A549 (cell line): ENCODE data around the gene KCNQ1. TPM values are rescaled to one million over a fixed set of nuclear protein-coding genes. Genes with fewer than 3 reads are reported as not detected.

Experiments
- ATAC-seq, 2 experiments: fragments of 200-7000 bp in 1 of 2; fragments of >200 bp in 1 of 2; cut with Nextera tagmentation in 1 of 2; cut with Tn5 transposase in 1 of 2; 3 replicates each; pipeline versions ENCODE4 v1.8.0 to v1.9.1; 2018 to 2020; ENCODE audit warnings: mild to moderate bottlenecking in 1 of 2, moderate library complexity in 1 of 2
- CTCF ChIA-PET: fragments of 300-600 bp; sonication (Branson Sonifier 250); formaldehyde crosslinking; extraction: SDS; loops from one replicate; lab custom pipeline; 2021; ENCODE audit warnings: antibody characterized with exemption, inconsistent platforms; lab: Yijun Ruan, JAX
- POLR2A ChIA-PET: fragments of 350-600 bp; formaldehyde crosslinking; extraction: SDS; loops from one replicate; lab custom pipeline; 2021; ENCODE audit warnings: antibody characterized with exemption, inconsistent platforms; lab: Yijun Ruan, JAX
- DNase-seq, 2 experiments: peaks; one replicate each; pipeline versions ENCODE4 v3.0.0 to v3.0.0-alpha.2; 2011 to 2016; ENCODE audit warnings: low read depth in 1 of 2, low spot score in 1 of 2
- FAIRE-seq: peaks from 2 replicates; lab custom pipeline; 2011; peaks lifted over from hg19 to GRCh38; lab: Jason Lieb, UNC
- H3K27ac ChIP-seq, 2 experiments: fragments of >200 bp; sonication (Bioruptor Twin); formaldehyde crosslinking; 3 replicates each; pipeline ENCODE4 v1.5.1; 2016 to 2017
- H3K4me1 ChIP-seq: fragments of >200 bp; sonication (Bioruptor Twin); formaldehyde crosslinking; 3 replicates; pipeline ENCODE4 v1.6.1; 2016
- H3K4me2 ChIP-seq: fragments of >200 bp; sonication (Bioruptor Twin); formaldehyde crosslinking; 3 replicates; pipeline ENCODE4 v1.6.1; 2016
- H3K4me3 ChIP-seq: fragments of >200 bp; sonication (Bioruptor Twin); formaldehyde crosslinking; 3 replicates; pipeline ENCODE4 v1.5.1; 2016
- H3K9me3 ChIP-seq: fragments of >200 bp; sonication (Bioruptor Twin); formaldehyde crosslinking; 3 replicates; pipeline ENCODE4 v1.6.1; 2016
- BHLHE40 ChIP-seq: IDR thresholded peaks from 2 replicates; pipeline ENCODE4 v1.6.1; 2012; ENCODE audit warnings: low read depth, low read length, inconsistent platforms
- E2F6 ChIP-seq: IDR thresholded peaks from 2 replicates; pipeline ENCODE4 v1.6.1; 2012; ENCODE audit warnings: low read depth, borderline replicate concordance
- EHF ChIP-seq: fragments of 250-450 bp; sonication (Bioruptor Pico); IDR thresholded peaks from 2 replicates; pipeline ENCODE4 v1.5.0; 2020; ENCODE audit warnings: mild to moderate bottlenecking
- ESRRA ChIP-seq: fragments of 150-350 bp; IDR thresholded peaks from 2 replicates; pipeline ENCODE4 v1.6.1; 2014; ENCODE audit warnings: mild to moderate bottlenecking, low read length, borderline replicate concordance
- FOSB ChIP-seq: fragments of 250-450 bp; sonication (Bioruptor Pico); IDR thresholded peaks from 2 replicates; pipeline ENCODE4 v1.5.0; 2020; ENCODE audit warnings: mild to moderate bottlenecking, moderate library complexity
- HDAC2 ChIP-seq: fragments of 200-600 bp; sonication (generic); IDR thresholded peaks from 2 replicates; pipeline ENCODE4 v1.6.1; 2016
- HEYL ChIP-seq: fragments of 250-450 bp; sonication (Bioruptor Pico); IDR thresholded peaks from 2 replicates; pipeline ENCODE4 v1.8.0; 2021; ENCODE audit warnings: mild to moderate bottlenecking, moderate library complexity
- HOXA7 ChIP-seq: fragments of 250-450 bp; sonication (Bioruptor Pico); IDR thresholded peaks from 2 replicates; pipeline ENCODE4 v1.5.0; 2020; ENCODE audit warnings: mild to moderate bottlenecking, moderate library complexity
- HOXB5 ChIP-seq: fragments of 250-450 bp; sonication (Bioruptor Pico); IDR thresholded peaks from 2 replicates; pipeline ENCODE4 v1.5.0; 2020; ENCODE audit warnings: mild to moderate bottlenecking, moderate library complexity
- JUN ChIP-seq, 2 experiments: fragments of >200 bp; sonication (Bioruptor Twin); formaldehyde crosslinking; IDR thresholded peaks; 2 replicates in 1 of 2; 3 replicates in 1 of 2; pipeline ENCODE4 v1.6.1; 2016 to 2017
- NPAS2 ChIP-seq: fragments of 250-450 bp; sonication (Bioruptor Pico); IDR thresholded peaks from 2 replicates; pipeline ENCODE4 v1.8.0; 2022; ENCODE audit warnings: mild to moderate bottlenecking, moderate library complexity, borderline replicate concordance
- NR3C1 ChIP-seq: fragments of >200 bp; sonication (Bioruptor Twin); formaldehyde crosslinking; IDR thresholded peaks from 3 replicates; pipeline ENCODE4 v1.6.1; 2017
- RAD21 ChIP-seq, 2 experiments: fragments of >200 bp in 1 of 2; sonication (Bioruptor Twin) in 1 of 2; formaldehyde crosslinking in 1 of 2; IDR thresholded peaks in 1 of 2; conservative IDR thresholded peaks in 1 of 2; 2 replicates in 1 of 2; 3 replicates in 1 of 2; pipeline ENCODE4 v1.6.1; 2012 to 2018; ENCODE audit warnings: inconsistent platforms in 1 of 2
- REST ChIP-seq: fragments of 200-600 bp; sonication (generic); IDR thresholded peaks from 2 replicates; pipeline ENCODE4 v1.6.1; 2016; ENCODE audit warnings: antibody characterized with exemption, mild to moderate bottlenecking, moderate library complexity
- SMC3 ChIP-seq: fragments of >200 bp; sonication (Bioruptor Twin); formaldehyde crosslinking; IDR thresholded peaks from 3 replicates; pipeline ENCODE4 v1.6.1; 2018; ENCODE audit warnings: inconsistent platforms
- WGBS: methylation state at CpG from one replicate; pipeline ENCODE4 v1.1.6; 2017; ENCODE audit errors: missing lambda C conversion rate; 5-methylcytosine and 5-hydroxymethylcytosine counted together
- polyA plus RNA-seq, 4 experiments: library from polyadenylated mRNA; depleted of rRNA in 3 of 4; stranded (reverse); fragments of >200 nt; fragmentation: RNase III in 1 of 4; extraction: RNeasy Plus Mini Kit Qiagen cat#74134 plus additional on column Dnase treatment in 1 of 4; gene quantifications; 2 replicates in 3 of 4; 3 replicates in 1 of 4; pipeline ENCODE4 v1.2.3, GENCODE V29; 2011 to 2017
- TF ChIP-seq, protein P1 (sequence below): fragments of >200 bp; sonication (Bioruptor Twin); formaldehyde crosslinking; IDR thresholded peaks from 3 replicates; pipeline ENCODE4 v1.5.1; 2016
- TF ChIP-seq, protein P2 (sequence below): fragments of >200 bp; sonication (Bioruptor Twin); formaldehyde crosslinking; IDR thresholded peaks from 3 replicates; pipeline ENCODE4 v1.6.1; 2016

Gene KCNQ1
- polyA plus RNA-seq, 2 of the 4 experiments (the other 2 are of a cell fraction), result 0.14 to 0.17 TPM

DNA sequence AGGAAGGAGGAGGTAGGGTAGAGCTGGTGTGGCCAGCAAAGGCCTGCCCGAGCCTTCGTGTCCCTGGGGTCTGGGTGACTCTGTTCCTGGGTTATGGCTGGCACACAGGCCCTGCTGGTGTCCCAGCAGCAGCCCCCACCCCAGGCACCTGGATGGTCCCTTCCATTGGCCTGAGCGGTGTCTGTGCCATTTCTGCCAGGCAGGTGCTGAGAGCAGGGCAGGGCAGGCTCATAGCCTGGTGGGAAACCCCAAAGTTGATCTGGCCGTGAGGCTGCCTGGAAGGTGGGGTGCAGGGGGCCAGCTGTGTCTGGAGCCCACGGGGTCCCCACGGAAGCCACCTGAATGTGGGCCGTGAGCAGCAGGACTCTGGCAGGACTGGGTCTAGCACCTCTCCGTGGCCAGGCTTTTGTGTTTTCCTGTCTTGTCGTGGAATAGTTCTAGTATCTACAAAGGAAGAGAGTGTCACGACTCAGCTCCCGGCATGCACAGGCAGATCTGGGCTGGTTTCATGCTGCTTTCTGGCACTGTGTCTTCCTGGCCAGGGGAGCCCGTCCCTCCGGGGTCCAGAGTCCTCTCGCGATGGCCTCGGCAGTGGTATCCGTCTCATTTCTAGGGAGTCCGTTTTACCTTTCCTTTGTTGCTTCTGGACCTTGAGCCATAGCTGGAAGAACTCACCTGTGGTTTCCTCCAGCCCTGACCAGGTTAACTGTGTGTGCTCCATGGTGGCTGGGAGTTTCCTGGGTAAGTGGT, 83.7 kb downstream of the KCNQ1 start:
- TF ChIP-seq HDAC2, result no peak
- TF ChIP-seq ESRRA, result no peak
- no peak for TF ChIP-seq E2F6
- TF ChIP-seq, protein P1, sequence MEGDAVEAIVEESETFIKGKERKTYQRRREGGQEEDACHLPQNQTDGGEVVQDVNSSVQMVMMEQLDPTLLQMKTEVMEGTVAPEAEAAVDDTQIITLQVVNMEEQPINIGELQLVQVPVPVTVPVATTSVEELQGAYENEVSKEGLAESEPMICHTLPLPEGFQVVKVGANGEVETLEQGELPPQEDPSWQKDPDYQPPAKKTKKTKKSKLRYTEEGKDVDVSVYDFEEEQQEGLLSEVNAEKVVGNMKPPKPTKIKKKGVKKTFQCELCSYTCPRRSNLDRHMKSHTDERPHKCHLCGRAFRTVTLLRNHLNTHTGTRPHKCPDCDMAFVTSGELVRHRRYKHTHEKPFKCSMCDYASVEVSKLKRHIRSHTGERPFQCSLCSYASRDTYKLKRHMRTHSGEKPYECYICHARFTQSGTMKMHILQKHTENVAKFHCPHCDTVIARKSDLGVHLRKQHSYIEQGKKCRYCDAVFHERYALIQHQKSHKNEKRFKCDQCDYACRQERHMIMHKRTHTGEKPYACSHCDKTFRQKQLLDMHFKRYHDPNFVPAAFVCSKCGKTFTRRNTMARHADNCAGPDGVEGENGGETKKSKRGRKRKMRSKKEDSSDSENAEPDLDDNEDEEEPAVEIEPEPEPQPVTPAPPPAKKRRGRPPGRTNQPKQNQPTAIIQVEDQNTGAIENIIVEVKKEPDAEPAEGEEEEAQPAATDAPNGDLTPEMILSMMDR, result no peak
- no peak for TF ChIP-seq HOXB5 (CRISPR knock-in tag)
- no peak for TF ChIP-seq HOXA7 (CRISPR knock-in tag)
- no peak for TF ChIP-seq NR3C1
- no peak for TF ChIP-seq REST
- no peak for TF ChIP-seq FOSB
- no peak for TF ChIP-seq SMC3
- TF ChIP-seq RAD21 (conservative IDR thresholded peaks at IDR 0.05 in 1 of 2, IDR thresholded peaks at IDR 0.05 in 1 of 2), result no peak
- no peak for TF ChIP-seq HEYL (CRISPR knock-in tag)
- TF ChIP-seq, protein P2, sequence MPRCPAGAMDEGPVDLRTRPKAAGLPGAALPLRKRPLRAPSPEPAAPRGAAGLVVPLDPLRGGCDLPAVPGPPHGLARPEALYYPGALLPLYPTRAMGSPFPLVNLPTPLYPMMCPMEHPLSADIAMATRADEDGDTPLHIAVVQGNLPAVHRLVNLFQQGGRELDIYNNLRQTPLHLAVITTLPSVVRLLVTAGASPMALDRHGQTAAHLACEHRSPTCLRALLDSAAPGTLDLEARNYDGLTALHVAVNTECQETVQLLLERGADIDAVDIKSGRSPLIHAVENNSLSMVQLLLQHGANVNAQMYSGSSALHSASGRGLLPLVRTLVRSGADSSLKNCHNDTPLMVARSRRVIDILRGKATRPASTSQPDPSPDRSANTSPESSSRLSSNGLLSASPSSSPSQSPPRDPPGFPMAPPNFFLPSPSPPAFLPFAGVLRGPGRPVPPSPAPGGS, result no peak
- no peak for TF ChIP-seq EHF (CRISPR knock-in tag)
- TF ChIP-seq JUN (IDR thresholded peaks at IDR 0.05), result no peak
- DNase-seq (no peak), ATAC-seq (no peak), FAIRE-seq (no peak)
- Histone ChIP-seq H3K4me1 (no peaks in the 10 kb centered on the region), H3K9me3 (no peaks in the 10 kb centered on the region), H3K4me2 (no peak overlapping the region), H3K4me3 (no peak overlapping the region), H3K27ac (no peak overlapping the region)
- WGBS, result 55% methylated on average over 16 of the region's 18 CpGs
- POLR2A ChIA-PET, result no interaction called here
- CTCF ChIA-PET, result interaction anchor here (0.9 to 20.1 kb wide), 5 partner anchors 12 to 358 kb away, joined by 3 to 1059 read pairs (median 3); partner anchors contain the start of gene CDKN1C

- H3K27ac ChIP-seq, result no peak overlapping the region
- H3K4me3 ChIP-seq, result no peak overlapping the region
- TF ChIP-seq BHLHE40, result no peak
- no peak for TF ChIP-seq NPAS2
- FAIRE-seq (no peak), DNase-seq (no peak), ATAC-seq (no peak)
- POLR2A ChIA-PET, result no interaction called here
- no peaks in the 10 kb centered on the region for H3K4me1 ChIP-seq
- CTCF ChIA-PET, result interaction anchor here (0.6 to 20.1 kb wide), 7 partner anchors 12 to 357 kb away, joined by 3 to 1059 read pairs (median 3); partner anchors contain the start of gene CDKN1C
- no peak overlapping the region for H3K4me2 ChIP-seq
- no peaks in the 10 kb centered on the region for H3K9me3 ChIP-seq
- WGBS, result 58% methylated on average over 10 of the region's 10 CpGs
Observed at GRCh38 chr11:2529173-2529572, 84.4 kb downstream of the KCNQ1 start.
